Measurements from ENCODE around the gene UNC119B. TPM values are rescaled to one million over a fixed set of nuclear protein-coding genes. Genes with fewer than 3 reads are reported as not detected.
A peak's percentile ranks its signal among the peaks of the same experiment; 100 is the strongest.

The UNC119B gene
- total and polyA plus RNA-seq, 2 experiments from 2014 or later = 9.9 to 51.3 TPM

DNA sequence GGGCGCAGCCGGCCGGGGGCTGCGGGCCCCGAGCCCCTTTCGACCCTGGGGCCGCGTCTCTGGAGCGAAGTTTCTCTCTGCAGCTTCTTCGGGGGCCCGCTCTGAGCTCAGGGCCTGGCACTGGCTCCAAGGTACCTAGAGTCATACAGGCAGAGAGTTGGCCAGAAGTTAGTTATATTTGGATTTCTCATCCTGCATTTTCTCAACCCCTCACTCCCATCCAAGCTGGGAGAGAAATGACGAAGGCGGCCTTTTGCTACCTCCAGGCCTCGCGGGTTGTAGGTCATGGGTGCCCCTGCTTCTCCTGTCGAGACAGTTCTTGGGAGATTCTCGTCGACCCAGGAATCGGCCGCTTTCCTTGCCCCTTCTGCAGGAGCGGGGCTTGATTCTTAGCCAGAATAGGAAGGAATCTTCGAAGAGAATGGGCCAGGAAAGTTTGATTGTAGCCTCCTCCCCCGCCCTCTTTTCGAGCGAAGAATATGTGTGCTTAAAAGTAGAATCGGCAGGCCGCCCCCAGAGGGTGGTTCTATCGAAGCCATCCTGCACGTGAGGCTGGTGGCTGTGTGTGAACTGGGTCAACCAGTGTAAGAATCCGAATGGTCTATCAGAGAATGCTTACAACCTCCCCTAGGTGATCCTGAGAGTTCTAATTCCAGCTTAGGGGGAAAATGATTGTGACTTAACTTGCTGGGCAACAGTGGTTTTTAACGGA is 22.5 kb upstream of the UNC119B start:
- peak overlapping the region; percentile 70 for H3K27ac Mint-ChIP-seq
- Histone ChIP-seq H3K36me3 (ENCODE audit: insufficient read depth) (no peaks in the 10 kb centered on the region), H3K4me1 (ENCODE audit: insufficient read depth) (peaks cover 44% of the 10 kb centered on the region), H3K4me2 (peak overlapping the region; percentile 95), H3K9me2 (ENCODE audit: insufficient read depth) (no peaks in the 10 kb centered on the region), H3K79me2 (replicated peaks; ENCODE audit: insufficient read depth) (peaks cover 55% of the 10 kb centered on the region), H3K27me3 (ENCODE audit: insufficient read depth) (no peaks in the 10 kb centered on the region), H3F3A (replicated peaks; ENCODE audit: low read depth) (peaks cover 18% of the 10 kb centered on the region), H3K4me3 (peak overlapping the region; percentile 99), H4K20me1 (replicated peaks; ENCODE audit: insufficient read depth) (peaks cover 38% of the 10 kb centered on the region), H2AFZ (peak overlapping the region; percentile 28; the same call in 1 of the 2 replicates), H3K27ac (ENCODE audit: low read depth) (no peak overlapping the region)
- DNase-seq (ENCODE audit: low spot score) = peak; percentile 58
- TF ChIP-seq, protein P1, sequence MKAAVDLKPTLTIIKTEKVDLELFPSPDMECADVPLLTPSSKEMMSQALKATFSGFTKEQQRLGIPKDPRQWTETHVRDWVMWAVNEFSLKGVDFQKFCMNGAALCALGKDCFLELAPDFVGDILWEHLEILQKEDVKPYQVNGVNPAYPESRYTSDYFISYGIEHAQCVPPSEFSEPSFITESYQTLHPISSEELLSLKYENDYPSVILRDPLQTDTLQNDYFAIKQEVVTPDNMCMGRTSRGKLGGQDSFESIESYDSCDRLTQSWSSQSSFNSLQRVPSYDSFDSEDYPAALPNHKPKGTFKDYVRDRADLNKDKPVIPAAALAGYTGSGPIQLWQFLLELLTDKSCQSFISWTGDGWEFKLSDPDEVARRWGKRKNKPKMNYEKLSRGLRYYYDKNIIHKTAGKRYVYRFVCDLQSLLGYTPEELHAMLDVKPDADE (IDR thresholded peaks at IDR 0.05) = no peak
- TF ChIP-seq, protein P2, sequence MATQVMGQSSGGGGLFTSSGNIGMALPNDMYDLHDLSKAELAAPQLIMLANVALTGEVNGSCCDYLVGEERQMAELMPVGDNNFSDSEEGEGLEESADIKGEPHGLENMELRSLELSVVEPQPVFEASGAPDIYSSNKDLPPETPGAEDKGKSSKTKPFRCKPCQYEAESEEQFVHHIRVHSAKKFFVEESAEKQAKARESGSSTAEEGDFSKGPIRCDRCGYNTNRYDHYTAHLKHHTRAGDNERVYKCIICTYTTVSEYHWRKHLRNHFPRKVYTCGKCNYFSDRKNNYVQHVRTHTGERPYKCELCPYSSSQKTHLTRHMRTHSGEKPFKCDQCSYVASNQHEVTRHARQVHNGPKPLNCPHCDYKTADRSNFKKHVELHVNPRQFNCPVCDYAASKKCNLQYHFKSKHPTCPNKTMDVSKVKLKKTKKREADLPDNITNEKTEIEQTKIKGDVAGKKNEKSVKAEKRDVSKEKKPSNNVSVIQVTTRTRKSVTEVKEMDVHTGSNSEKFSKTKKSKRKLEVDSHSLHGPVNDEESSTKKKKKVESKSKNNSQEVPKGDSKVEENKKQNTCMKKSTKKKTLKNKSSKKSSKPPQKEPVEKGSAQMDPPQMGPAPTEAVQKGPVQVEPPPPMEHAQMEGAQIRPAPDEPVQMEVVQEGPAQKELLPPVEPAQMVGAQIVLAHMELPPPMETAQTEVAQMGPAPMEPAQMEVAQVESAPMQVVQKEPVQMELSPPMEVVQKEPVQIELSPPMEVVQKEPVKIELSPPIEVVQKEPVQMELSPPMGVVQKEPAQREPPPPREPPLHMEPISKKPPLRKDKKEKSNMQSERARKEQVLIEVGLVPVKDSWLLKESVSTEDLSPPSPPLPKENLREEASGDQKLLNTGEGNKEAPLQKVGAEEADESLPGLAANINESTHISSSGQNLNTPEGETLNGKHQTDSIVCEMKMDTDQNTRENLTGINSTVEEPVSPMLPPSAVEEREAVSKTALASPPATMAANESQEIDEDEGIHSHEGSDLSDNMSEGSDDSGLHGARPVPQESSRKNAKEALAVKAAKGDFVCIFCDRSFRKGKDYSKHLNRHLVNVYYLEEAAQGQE (IDR thresholded peaks at IDR 0.05; ENCODE audit: unreplicated experiment) = no peak
- no peak for TF ChIP-seq STAT1 (IDR thresholded peaks at IDR 0.05; ENCODE audit: unreplicated experiment)
- no peak for TF ChIP-seq ZNF114 (CRISPR knock-in tag; IDR thresholded peaks at IDR 0.05)
- no peaks in the 10 kb centered on the region; the same call in 2 of the 3 replicates for H3K36me3 Mint-ChIP-seq (ENCODE audit: low read depth)
- peak; percentile 3; the same call in 2 of the 3 replicates for ATAC-seq
- peaks cover 43% of the 10 kb centered on the region for H3K4me1 Mint-ChIP-seq
- H3K9me3 Mint-ChIP-seq = no peaks in the 10 kb centered on the region
- no peaks in the 10 kb centered on the region for H3K27me3 Mint-ChIP-seq (ENCODE audit: insufficient read depth, low read depth, poor library complexity)
- peak overlapping the region; percentile 94 for H3K4me3 Mint-ChIP-seq

DNA sequence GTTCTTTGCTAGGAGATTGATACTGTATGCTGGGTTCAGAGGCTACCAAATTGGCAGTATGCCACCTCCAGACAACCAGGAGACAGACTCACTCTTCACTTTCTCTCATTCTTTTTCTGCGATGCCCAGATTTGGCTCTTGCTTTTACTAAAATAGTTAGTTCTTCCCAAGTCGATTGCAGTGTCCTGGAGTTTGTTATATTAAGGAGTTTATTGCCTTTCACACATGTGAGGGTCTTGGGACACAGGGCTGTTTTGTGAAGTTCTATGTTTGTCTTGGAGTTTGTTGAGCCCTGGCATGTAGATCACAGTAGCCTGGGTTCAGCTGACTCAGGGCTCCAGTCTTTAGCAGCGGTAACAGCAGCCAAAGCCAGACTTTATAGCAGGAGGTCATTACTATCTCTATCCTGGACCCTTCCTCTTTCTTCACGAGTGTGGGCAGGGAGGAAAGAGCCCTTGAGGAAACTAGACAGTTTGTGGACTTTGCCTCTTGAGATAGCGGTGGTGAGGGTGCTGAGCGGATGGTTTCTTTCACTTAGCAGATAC is 21.7 kb upstream of the UNC119B start:
- Histone ChIP-seq H3K79me2 (replicated peaks; ENCODE audit: insufficient read depth) (peaks cover 61% of the 10 kb centered on the region), H3K4me1 (ENCODE audit: insufficient read depth) (peaks cover 51% of the 10 kb centered on the region), H2AFZ (no peak overlapping the region), H3K4me2 (peak overlapping the region; percentile 95), H3K36me3 (ENCODE audit: insufficient read depth) (no peaks in the 10 kb centered on the region), H3K9me2 (ENCODE audit: insufficient read depth) (no peaks in the 10 kb centered on the region), H3F3A (replicated peaks; ENCODE audit: low read depth) (peaks cover 18% of the 10 kb centered on the region), H3K4me3 (peak overlapping the region; percentile 99), H3K27me3 (ENCODE audit: insufficient read depth) (no peaks in the 10 kb centered on the region), H4K20me1 (replicated peaks; ENCODE audit: insufficient read depth) (peaks cover 38% of the 10 kb centered on the region), H3K27ac (ENCODE audit: low read depth) (peak overlapping the region; percentile 28; the same call in 1 of the 2 replicates)
- Mint-ChIP-seq H3K4me1 (peaks cover 51% of the 10 kb centered on the region), H3K4me3 (peak overlapping the region; percentile 94), H3K27me3 (ENCODE audit: insufficient read depth, low read depth, poor library complexity) (no peaks in the 10 kb centered on the region), H3K9me3 (no peaks in the 10 kb centered on the region), H3K27ac (peak overlapping the region; percentile 70; the same call in 1 of the 2 replicates), H3K36me3 (ENCODE audit: low read depth) (peaks cover 3% of the 10 kb centered on the region; the same call in 2 of the 3 replicates)
- no peak for DNase-seq (ENCODE audit: low spot score)
- ATAC-seq = no peak
- TF ChIP-seq, protein P2 (IDR thresholded peaks at IDR 0.05; ENCODE audit: unreplicated experiment) = no peak
- TF ChIP-seq EZH2 (IDR thresholded peaks at IDR 0.05; ENCODE audit: low read depth, unreplicated experiment) = no peak
- TF ChIP-seq POLR2AphosphoS5 (IDR thresholded peaks at IDR 0.05; ENCODE audit: low read depth) = no peak
